GM19372 (cell line): Measurements from ENCODE around the gene TGIF1.
"Not testable (repeated sequence)": the region's sequence is repeated elsewhere in the genome, so short reads cannot be mapped to it uniquely, and the experiment has no call there.

Experiments used
- ATAC-seq: cut with Tn5 transposase; IDR thresholded peaks from one replicate; pipeline ENCODE4 v1.9.1; 2021; ENCODE audit warnings: mild to moderate bottlenecking, low read depth, moderate library complexity; ENCODE audit not compliant: unreplicated experiment

The TGIF1 gene

GRCh38 chr18:3450012-3450798 lies at the start of gene TGIF1:
TGIF1 (plus strand) TSS chr18:3450172; CDS start chr18:3450490, 318 bp downstream.
- no peak for ATAC-seq

DNA sequence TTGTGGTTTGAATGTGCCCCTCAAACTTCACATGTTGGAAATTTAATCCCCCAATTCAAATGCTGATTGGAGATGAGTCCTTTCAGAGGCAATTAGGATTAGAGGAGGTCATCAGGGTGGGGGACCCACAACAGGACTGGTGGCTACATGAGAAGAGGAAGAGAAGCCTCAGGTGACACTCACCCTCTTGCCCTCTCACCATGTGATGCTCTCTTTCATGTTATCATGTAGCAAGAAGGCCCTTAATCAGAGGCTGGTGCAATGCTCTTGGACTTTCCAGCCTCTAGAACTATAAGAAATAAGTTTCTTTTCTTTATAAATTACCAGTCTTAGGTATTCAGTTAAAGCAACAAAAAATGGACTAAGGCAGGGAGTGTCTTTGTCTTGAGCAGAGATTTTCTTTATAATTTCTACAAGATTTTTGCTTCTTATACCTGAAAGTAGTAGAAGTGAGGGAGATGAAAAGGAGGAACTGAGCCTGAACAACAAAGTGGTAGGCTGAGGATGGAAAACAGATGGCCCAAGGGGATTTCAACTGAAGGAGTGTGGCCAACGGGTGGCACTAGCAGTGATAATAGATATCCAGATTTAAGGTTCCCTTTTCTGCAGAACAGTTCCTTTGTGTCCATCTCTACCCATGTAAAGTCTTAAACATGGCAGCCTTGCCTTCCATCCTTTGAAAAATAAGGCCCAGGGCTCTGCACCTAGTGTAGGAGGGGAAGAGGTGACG lies 49.2 kb upstream of the TGIF1 start:
- no peak for ATAC-seq

DNA sequence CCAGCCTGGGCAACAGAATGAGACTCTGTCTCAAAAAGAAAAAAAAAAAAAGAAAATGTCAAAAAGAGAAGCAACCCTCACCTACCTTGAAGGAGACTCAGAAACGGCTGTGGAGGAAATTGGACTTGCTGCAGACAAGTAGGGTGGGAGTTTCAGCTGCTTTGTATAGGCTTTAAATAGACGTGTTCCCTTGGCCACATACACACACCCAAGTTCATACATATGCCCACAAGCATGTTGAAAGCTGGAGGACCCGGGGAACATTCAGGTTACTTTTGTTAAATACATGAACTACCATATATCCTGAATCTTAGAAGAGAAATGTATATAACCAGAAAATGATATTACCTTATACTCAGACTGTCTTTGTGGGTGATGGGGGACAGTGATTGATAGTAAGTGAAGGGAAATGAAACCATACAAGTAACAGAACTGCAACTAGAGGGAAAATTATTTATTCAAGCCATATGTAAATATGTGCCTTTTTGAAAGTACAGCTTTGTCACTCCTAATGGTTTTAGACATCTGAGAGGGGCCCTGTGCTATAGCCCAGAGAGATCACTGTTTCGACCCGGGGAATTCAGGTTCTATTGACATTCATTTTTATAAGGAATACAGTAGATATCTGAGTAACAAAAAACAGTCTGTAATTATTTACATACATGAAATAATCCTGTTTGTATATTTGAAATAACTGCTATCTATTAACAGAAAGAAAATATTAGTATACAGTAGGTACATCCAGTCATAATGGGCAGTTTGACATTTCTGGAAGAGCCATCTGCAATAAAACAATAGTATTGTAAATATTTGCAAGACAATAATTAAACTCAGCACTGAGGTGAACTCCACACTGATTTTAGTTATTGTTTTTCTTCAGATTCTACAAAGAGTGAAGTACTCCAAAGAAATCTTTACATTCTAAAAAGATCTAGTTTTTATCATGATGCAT lies 48.0 kb upstream of the TGIF1 start:
- ATAC-seq = peak; percentile 81

GRCh38 chr18:3402982-3403451 lies 47.0 kb upstream of the TGIF1 start:
- ATAC-seq = no peak

- ATAC-seq = no peak
Observed at GRCh38 chr18:3405713-3406112, 44.3 kb upstream of the TGIF1 start.

DNA sequence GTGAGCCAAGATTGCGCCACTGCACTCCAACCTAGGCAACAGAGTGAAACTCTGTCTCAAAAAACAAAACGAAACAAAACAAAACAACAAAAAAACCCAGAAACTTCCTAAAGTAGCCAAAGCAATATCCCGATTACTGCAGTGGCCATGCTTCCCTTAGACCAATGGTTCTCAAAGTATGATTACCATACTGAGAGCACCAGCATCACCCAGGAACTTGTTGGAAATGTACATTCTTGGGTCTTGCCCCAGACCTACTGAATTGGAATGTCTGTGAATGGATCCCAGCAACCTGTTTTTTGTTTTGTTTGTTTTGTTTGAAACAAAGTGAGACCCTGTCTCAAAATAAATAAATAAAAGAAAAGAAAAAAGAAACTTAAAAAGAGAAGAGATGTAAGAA lies 41.9 kb upstream of the TGIF1 start:
- no peak for ATAC-seq

- ATAC-seq = no peak
Observed at GRCh38 chr18:3409811-3410210, 40.2 kb upstream of the TGIF1 start.

DNA sequence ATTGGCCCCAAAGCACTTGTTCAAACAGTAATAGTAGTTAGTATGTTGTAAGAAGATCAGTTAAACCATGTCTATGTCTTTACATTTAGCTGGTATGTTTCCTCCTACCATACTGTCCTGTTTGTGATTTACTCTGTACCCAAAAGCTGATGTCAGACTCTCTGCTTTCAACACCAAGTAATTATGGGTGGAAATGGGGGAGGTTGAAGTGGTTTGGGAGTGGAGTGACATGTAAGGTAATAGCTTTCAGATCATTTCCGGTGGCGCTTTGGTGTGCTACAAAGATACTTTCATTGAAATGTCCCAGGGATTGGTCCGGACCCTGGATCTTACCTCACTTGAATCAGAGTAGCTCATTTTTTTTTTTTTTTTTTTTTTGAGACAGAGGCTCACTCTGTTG lies 39.7 kb upstream of the TGIF1 start:
- no peak for ATAC-seq

- not testable (repeated sequence) for ATAC-seq
Observed at GRCh38 chr18:3410876-3411275, 39.1 kb upstream of the TGIF1 start.

DNA sequence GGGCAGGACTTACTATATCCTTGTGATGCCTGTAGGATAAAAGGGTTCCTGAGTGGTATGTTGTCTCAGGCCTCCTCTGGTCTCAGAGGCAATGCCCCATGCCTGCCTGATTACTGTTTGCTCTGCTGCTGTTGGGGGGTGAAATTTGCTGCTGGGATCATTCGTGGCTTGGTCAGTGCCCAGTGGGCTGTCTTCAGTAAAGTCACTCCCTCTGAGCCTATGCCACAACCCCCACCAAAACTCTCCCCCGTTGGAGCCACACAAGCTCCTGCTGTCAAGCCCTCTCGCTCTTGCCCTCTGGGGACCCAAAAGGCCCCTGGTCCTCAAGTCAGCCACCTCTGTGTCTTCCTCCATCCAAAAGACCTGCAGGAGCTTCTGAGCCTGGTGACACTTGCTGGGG lies 38.6 kb upstream of the TGIF1 start:
- ATAC-seq = no peak

GRCh38 chr18:3411854-3412268 lies 38.1 kb upstream of the TGIF1 start:
- ATAC-seq = no peak

DNA sequence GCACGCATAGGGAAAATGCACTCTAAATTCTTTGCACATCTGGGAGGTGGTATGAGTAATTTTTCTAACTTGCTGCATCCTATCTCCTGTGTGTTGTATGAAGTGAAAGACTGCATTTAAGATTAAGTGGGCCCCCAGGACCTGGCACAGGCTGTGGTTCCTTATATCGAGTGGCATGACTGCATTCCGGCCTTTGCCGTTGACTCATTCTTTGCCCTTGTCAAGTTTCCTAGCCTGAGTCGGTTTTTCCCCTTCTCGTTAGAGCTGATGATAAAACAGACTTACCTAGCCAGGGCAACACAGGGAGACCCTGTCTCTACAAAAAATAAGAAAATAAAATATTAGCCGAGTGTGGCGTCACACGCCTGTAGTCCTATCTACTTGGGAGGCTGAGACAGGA lies 37.4 kb upstream of the TGIF1 start:
- ATAC-seq = not testable (repeated sequence)

DNA sequence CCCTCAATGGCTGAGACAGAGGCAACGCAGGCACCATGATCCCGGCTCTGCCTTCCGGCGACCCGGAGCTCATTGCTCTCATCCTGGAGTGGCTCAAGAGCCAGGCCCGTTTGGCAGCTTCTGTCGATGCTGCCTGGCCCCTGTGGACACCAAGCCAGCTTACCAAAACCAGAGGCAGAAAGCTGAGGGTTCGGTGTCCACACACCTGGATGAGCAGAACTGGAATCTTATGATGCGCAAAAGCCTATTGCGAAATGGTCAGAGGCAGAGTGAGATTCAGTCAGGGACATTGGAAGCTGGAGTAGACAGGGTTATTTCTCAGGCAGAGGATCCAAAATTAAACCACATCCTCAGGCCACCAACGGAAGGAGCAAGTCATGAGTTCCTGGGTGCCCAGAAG lies 34.9 kb upstream of the TGIF1 start:
- ATAC-seq = no peak

DNA sequence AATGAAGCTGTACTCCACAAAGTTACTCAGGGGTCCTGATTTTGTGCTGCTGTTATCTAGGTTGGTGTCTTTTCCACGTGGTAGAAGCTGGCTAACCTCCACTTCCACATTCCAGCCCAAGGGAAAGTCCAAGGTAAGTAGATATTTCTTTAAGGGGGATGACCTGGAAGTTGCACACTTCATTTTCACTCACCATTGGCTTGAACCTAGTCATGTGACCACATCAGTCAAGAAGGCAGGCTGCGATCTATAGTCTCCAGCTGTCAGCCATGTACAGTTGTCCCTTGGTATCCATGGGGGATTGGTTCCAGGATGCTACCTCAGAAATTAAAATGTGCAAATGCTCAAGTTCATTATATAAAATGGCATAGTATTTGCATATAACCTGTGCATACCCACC lies 31.9 kb upstream of the TGIF1 start:
- no peak for ATAC-seq

DNA sequence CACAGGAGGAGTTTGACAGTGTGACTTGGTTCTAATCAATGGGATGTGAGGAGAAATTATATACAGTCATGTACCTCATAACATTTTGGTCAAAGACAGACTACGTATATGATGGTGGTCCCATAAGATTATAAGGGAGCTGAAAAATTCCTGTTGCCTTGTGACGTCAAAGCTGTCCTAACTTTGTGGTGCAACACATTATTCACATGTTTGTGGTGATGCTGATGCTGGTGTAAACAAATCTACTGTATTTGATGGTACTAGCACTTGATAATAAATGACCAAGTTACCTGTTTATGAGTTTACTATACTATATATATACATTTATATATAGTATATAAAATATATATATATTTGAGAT lies 29.1 kb upstream of the TGIF1 start:
- no peak for ATAC-seq

GRCh38 chr18:3422905-3423304 lies 27.1 kb upstream of the TGIF1 start:
- no peak for ATAC-seq

DNA sequence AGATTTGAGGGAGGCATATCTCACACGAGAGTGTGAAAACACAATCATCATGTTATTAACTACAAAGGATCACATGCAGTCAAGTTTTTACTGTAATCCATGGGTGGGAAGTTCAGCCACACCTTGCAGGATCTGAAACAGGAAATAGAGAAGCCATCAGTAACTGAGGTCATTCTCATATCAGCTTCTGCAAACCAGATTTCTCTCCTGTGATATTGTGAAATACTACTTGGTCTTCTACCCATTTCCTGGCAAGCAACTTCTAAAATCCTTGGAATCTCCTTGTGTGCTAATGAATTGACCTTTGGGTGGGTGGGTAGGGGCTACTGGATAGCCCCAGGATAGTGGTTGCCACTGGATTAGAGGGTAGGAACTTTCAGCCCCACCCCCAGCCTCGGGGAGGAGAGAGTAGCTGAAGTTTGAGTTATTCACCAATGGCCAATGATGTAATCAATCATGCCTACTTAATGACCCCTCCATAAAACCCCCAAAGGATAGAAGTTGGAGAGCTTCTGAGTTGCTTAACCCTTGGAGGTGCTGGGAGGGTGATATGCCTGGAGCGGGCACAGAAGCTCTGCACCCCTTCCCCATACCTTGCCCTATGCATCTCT lies 25.6 kb upstream of the TGIF1 start:
- ATAC-seq = no peak

GRCh38 chr18:3425030-3425429 lies 24.9 kb upstream of the TGIF1 start:
- ATAC-seq = no peak

DNA sequence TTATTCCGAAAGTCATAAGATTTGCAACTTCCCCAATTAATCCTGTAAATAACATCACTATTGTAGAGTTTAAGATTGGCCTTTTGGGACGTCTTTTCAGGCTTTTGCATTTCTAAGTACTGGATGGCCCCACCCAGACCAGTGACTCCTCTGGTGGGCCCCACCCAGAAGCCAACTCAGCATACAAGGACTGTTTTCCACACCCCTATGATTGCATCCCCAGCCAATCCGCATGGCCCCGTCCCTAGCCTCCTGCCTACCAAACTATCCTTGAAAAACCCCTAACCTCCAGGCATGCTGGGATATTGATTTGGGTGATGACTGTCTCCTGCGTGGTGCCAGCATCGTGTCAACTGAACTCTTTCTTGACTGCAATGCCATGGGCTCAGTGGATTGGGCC lies 24.5 kb upstream of the TGIF1 start:
- no peak for ATAC-seq

DNA sequence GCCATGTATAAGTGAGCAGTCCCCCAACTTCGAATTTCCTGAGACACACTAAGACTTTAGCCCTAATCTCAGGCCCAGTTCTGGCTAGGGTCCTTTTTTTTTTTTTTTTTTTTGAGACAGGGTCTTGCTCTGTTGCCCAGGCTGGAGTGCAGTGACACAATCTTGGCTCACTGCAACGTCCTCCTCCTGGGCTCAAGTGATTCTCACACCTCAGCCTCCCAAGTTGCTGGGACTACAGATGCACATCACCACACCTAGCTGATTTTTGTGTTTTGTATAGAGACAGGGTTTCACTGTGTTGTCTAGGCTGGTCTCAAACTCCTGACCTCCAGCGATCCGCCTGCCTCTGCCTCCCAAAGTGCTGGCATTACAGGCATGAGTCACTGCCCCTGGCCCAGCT lies 23.9 kb upstream of the TGIF1 start:
- no peak for ATAC-seq
